ENCODE measurements around the gene HOXC6. TPM values are rescaled to one million over a fixed set of nuclear protein-coding genes. Genes with fewer than 3 reads are reported as not detected.

HOXC6 gene
- total RNA-seq, 1 donor from 2014 or later = 0.32 TPM

DNA sequence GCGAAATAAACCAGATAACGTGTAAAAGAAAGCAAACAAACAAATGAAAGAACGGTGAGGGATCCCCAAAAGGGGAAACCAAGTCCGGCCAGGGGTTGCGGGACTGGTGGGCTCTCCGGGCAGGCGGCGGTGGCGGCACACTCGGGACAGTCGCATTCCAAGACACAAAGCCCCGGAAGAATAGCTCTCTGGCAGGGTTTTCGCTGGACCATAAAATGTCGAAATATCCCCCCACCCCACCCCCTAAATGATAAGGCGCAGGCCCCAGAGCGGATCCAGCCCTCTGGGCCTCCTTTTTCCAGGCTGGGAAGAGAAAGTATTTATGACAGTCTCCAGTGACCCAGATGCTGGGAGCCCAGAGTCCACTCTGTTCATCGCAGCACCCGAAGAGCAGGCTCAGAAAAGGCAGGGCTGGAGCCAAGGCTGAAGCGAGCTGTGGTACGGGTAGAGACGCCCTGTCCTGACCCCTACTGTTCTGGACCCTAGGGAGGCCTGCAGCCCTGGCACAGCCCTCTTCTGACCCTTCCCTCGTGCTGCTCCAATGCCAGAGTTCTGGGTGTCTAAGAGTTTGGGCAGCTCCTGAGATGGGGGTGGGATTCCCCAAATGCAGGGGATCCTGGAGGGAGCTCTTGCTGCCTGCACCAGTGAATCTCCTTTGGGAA lies 21.6 kb upstream of the HOXC6 start:
- Mint-ChIP-seq H3K4me1 (ENCODE audit: low read depth, unreplicated experiment) (no peaks in the 10 kb centered on the region), H3K36me3 (ENCODE audit: unreplicated experiment) (no peaks in the 10 kb centered on the region), H3K27ac (ENCODE audit: unreplicated experiment) (no peak overlapping the region), H3K27me3 (ENCODE audit: unreplicated experiment) (peaks cover 45% of the 10 kb centered on the region), H3K9me3 (ENCODE audit: unreplicated experiment) (peaks cover 3% of the 10 kb centered on the region), H3K4me3 (ENCODE audit: unreplicated experiment) (no peak overlapping the region)
- TF ChIP-seq, protein P1, sequence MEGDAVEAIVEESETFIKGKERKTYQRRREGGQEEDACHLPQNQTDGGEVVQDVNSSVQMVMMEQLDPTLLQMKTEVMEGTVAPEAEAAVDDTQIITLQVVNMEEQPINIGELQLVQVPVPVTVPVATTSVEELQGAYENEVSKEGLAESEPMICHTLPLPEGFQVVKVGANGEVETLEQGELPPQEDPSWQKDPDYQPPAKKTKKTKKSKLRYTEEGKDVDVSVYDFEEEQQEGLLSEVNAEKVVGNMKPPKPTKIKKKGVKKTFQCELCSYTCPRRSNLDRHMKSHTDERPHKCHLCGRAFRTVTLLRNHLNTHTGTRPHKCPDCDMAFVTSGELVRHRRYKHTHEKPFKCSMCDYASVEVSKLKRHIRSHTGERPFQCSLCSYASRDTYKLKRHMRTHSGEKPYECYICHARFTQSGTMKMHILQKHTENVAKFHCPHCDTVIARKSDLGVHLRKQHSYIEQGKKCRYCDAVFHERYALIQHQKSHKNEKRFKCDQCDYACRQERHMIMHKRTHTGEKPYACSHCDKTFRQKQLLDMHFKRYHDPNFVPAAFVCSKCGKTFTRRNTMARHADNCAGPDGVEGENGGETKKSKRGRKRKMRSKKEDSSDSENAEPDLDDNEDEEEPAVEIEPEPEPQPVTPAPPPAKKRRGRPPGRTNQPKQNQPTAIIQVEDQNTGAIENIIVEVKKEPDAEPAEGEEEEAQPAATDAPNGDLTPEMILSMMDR (IDR thresholded peaks at IDR 0.05; ENCODE audit: partially characterized antibody, unreplicated experiment) = no peak
- no peak for DNase-seq

DNA sequence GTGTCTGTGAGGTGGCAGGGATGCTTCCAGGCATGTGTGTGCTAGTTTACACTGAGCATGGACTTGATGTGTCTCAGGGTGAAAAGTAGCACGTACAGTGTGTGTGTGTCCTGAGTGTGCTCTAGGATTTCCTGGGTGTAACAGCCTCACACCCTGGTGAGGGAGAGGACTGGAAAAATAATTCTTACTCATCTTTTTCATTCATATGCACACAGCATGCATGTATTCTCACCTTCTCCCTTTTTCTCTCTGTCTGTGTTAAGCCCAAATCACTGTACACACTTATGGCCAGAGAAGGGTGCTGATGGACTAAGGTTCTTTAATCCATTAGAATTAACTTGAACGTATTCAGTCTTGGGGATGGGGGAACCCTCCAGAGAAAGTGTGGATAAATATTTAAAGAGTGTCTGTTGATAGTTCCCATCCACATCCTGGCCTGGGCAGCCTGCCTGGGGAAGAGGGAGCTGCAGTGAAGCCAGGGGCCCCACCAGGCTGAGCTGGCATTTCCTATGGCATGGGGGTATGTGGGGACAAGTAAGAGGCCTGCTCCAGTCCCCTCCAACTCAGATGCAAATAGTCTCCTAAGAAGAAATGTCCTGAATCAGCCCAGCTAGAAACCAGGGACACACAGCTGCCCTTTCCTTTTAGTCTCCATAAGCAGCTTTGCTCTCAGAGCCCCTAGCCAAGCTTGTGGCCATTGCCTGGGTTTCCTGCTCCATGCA lies 20.5 kb upstream of the HOXC6 start:
- Mint-ChIP-seq H3K9me3 (ENCODE audit: unreplicated experiment) (peaks cover 3% of the 10 kb centered on the region), H3K4me3 (ENCODE audit: unreplicated experiment) (no peak overlapping the region), H3K36me3 (ENCODE audit: unreplicated experiment) (no peaks in the 10 kb centered on the region), H3K27me3 (ENCODE audit: unreplicated experiment) (peaks cover 46% of the 10 kb centered on the region), H3K4me1 (ENCODE audit: low read depth, unreplicated experiment) (no peaks in the 10 kb centered on the region), H3K27ac (ENCODE audit: unreplicated experiment) (no peak overlapping the region)
- TF ChIP-seq, protein P1 (IDR thresholded peaks at IDR 0.05; ENCODE audit: partially characterized antibody, unreplicated experiment) = no peak
- no peak for DNase-seq

DNA sequence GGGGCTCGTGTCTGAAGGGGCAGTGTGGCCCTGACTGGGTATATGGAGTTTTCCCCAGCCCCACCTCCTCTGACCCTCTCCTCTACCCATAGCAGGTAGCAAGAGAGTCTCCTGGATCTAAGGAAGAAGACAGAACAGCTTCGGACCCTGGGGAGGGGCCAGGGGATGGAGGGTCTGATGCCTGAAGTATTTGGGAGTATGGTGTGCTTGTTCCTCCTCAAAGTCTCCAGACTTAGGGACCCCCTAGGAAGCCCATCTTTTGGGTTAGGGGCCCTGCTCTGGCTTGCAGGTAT lies 20.0 kb upstream of the HOXC6 start:
- Mint-ChIP-seq H3K27ac (ENCODE audit: unreplicated experiment) (no peak overlapping the region), H3K4me3 (ENCODE audit: unreplicated experiment) (no peak overlapping the region), H3K27me3 (ENCODE audit: unreplicated experiment) (peaks cover 45% of the 10 kb centered on the region), H3K9me3 (ENCODE audit: unreplicated experiment) (peaks cover 3% of the 10 kb centered on the region), H3K4me1 (ENCODE audit: low read depth, unreplicated experiment) (no peaks in the 10 kb centered on the region), H3K36me3 (ENCODE audit: unreplicated experiment) (no peaks in the 10 kb centered on the region)
- TF ChIP-seq, protein P1 (IDR thresholded peaks at IDR 0.05; ENCODE audit: partially characterized antibody, unreplicated experiment) = no peak
- DNase-seq = no peak

DNA sequence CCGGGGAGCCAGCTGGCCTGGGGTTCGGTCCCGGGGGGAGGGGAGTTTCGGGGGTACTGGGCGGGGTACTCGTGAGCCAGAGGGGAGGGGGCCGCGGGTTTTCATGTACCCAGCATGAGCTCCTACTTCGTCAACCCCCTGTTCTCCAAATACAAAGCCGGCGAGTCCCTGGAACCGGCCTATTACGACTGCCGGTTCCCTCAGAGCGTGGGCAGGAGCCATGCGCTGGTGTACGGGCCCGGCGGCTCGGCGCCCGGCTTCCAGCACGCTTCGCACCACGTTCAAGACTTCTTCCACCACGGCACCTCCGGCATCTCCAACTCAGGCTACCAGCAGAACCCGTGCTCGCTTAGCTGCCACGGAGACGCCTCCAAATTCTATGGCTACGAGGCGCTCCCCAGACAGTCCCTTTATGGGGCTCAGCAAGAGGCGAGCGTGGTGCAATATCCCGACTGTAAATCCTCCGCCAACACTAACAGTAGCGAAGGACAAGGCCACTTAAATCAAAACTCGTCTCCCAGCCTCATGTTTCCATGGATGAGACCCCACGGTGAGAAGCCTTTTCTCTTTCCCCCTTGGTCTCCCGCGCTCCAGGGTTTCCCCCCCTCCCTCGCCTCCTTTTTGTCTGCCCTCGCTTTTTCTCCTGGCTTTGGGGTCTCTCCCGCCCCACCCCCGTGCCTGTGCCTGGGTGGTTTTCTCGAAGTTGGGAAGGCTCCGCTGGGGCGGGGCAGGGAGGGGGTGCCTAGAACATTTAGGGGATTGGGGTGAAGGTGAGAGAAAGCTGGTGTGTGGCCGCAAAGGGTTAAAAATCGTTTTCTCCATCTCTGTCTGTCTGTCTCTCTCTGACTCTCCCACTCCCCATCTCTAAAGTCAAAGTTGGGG lies 18.8 kb upstream of the HOXC6 start:
- TF ChIP-seq, protein P1 (IDR thresholded peaks at IDR 0.05; ENCODE audit: partially characterized antibody, unreplicated experiment) = no peak
- Mint-ChIP-seq H3K9me3 (ENCODE audit: unreplicated experiment) (peaks cover 2% of the 10 kb centered on the region), H3K36me3 (ENCODE audit: unreplicated experiment) (no peaks in the 10 kb centered on the region), H3K4me1 (ENCODE audit: low read depth, unreplicated experiment) (no peaks in the 10 kb centered on the region), H3K27me3 (ENCODE audit: unreplicated experiment) (peaks cover 45% of the 10 kb centered on the region), H3K27ac (ENCODE audit: unreplicated experiment) (no peak overlapping the region), H3K4me3 (ENCODE audit: unreplicated experiment) (no peak overlapping the region)
- peak; percentile 49 for DNase-seq
